ENCODE results near the gene MVK.

The MVK gene

DNA sequence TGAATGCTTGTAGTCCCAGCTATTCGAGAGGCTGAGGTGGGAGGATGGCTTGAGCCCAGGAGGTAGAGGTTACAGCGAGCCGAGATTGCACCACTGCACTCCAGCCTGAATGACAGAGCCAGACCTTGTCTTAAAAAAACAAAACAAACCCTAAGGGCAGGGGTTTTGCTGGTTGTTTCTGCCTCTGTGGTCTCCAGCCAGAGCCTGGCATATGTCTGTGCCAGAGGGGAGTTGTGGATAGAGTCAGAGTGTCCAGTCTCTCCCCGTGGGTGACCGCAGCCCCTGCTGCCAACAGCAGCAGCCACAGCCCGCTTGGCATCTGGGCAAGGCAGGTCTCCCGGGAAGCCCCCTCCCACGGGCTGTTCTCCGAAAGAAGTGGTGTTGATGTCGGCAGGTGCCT lies 37.6 kb downstream of the MVK start:
- no peak for FAIRE-seq

DNA sequence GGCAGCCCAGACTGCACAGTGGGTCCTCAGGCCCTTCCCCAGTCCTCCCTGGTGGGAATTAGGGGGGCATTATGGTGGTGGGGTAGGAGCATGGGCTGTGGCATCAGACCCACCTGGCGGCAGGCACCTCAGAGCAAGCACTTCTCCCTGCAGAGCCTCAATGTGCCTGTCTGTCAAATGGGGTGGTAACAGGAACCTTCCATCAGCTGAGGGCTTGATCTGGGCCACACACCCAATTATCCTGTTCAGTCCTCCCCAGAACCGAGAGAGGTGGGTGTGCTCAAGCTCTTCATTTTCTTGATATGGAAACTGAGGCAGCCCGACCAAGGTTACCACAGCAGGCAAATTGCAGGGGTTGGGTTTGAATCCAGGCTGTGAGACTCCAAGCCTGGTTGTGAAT lies 38.4 kb downstream of the MVK start:
- FAIRE-seq, result no peak

DNA sequence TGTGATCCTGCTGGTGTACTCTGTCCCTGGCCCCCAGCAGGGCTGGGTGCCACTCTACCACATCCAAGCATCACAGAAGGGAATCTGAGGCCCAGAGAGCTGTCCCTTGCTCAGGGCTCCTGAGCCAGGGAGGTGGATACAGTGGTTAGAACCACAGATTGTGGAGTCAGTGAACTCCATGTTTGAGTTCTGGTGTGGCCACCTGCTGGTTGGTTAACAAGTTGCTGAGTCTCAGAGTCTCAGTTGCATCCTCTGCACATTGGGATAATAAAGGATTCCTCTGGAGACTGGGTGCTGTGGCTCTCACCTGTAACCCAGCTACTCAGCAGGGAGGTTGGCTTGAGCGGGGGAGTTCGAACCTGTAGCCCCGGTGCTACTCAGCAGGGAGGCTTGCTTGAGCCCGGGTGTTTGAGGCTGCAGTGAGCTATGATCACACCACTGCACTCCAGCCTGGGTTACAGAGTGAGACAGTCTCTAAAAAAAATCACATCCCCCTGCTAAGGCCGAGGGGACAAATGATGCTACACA lies 39.4 kb downstream of the MVK start:
- FAIRE-seq, result no peak

DNA sequence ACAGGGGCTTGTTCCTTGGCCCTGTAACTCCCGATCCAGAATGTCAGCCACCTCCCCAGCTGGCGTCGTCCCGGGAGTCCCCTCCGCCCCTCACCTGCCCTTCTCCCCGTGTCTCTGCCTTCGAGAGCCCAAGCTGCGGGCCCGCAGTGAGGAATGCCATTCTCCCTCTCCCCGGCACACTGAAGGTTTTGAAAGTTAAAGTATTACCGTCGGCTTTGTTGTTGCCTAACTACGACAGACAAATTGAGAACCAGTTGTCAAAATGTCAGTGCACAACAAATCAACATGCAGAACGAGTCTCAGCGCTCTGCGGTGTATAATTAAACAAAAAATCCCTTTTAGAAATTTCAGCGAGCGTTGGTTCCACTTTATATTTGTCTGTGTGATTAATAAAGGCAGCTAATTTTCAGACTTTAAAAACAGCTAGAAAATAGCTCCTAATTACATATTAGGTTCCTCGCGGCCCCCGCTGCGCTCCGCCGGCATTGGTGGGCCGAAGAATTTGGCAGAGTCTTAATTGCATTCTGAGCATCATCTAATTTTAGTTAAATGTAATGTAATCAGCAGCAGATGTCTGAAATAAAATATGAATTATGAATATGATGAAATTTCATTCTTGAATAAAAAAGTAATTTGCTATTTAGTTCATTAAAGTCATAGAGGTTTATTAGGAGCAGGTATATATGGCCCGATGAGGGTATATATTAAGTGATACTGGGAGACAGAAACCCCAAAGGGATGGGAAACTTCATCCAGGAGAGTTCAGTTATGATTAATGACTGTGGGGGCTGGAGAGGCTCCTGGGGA lies 40.3 kb downstream of the MVK start:
- FAIRE-seq, result no peak

DNA sequence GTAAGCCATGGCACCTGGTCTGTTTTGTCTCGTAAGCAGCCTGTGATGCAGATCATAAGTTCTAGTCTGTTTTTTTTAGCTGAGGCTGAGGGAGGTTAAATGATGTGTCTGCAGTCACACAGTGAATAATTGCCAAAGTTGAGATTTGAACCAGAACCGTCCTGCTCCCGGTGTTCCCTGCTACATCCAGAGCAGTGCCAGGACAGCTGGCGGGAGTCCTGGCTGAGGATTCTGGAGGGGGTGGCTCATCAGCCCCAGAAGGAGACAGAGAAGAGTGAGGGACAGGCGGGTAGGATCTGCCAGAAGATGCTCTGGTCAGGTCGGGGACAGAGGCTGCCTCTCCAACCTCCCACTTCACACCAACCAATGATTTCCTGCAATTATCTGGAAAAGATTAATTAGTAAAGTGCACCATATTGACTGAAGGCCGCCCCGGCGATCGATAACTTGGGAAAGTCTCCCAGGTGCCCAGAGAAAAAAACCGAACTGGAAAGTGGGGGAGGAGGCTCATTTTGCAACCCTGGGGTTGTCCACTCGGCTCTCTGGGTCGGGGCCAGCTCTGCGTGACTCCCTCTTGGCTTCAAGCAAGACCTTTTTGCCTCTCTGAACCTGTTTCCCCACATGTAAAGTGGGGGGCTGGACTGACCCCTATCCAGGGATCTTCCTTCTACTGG lies 42.1 kb downstream of the MVK start:
- no peak for FAIRE-seq

DNA sequence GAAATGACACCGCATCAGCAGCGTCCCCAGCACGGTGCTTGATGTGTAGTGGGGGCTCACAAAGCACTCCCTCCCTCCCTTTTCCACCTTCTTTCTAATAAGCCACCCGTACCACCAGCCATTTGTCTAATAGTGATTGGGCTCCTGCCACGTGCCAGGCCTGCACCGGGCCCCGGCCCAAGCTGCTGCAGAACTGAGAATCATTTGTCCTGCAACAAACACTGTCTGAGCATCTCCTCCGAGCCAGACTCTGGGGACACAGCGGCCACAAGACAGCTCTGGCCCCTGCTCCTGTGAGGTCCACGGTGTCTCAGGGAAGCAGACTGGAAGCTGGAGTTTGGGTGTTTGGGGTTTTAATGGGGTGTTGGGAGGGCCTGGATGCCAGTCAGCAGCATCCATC lies 43.9 kb downstream of the MVK start:
- no peak for FAIRE-seq

DNA sequence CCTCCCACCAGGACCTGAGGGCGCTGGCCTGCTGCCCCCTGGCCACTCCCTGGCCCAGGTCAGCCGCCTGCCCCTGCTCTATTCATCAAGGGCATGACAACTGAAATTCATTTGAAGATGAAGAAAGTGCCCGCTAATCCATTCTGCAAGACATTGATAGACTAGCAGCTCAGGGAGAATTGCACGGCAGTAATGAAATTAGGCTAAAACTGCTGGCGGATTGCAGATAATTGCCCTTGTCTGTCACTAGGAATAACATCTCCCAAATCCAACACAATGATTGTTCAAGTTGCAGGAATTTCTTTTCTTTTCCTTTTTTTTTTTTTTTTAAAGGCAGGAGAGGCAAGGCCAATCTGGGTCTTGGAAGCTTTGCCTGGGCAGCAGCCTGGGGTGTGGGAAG lies 44.5 kb downstream of the MVK start:
- FAIRE-seq, result no peak

DNA sequence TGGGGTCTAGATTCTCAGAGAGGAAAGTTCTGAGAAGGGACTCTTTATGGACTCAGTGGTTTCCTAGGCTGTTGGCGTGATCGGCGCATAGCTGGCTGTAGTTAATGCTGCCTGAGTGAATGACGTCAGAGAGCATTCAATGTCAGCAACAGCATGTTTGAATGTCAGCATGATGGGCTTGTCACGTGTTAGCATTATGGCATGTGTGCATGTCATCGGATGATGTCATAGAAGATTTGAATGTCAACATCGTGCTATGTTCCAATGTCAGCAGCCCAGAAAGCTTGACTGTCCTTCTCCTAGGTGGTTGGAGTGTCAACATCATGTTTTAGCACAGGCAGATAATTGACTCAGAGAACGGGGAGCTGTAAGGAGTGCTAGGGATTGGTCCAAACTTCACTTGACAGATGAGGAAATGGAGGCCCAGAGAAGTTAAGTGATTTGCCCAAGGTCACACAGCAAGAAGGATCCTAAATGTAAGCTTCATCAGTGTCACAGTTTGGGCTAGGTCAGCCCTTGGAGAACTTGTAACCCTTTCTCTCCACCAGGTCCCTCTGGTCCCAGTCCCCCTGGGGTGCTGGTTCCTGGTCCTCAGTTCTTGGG lies 45.5 kb downstream of the MVK start:
- FAIRE-seq, result no peak

DNA sequence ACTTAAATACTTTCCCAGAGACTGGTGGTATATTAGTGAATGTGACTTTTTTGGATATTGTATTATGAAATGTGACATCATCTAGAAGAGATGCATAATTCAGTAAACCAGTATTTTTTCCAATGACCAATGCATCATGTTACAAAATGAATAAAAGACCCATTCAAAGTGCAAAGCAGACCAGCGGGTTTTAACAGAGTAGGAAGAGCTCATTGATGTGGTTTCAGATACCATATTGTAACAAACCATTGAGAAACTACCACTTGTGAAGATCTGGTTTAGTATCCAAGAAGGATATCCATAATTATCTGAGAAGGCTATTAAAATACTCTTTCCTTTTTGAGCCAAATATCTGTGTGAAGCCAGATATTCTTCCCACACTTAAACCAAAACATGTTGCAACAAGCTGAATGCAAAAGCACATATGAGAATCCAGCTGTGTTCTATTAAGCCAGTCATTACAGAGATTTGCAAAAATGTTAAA lies 47.7 kb downstream of the MVK start:
- no peak for FAIRE-seq

DNA sequence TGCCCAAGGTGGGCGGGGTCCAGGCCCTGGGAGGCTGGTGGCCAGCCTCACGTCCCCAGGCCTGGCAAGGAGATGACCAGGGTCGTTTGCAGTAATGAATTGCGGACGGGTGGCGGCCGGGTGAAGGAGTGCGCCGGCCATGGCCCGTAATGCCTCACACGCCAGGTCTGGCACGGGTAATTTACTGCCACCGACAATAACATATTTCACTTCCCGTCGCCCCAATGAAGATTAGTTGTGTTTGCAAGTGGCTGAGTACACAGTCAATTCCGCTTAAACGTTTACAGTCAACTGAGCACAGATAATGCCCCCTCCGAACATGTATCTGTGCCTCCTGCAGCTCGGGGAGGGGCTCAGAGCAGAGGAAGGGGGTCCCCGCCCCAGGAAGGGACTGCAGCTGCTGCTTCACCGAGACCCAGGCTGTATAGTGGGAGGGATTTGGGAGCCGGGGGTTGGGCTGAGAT lies 48.3 kb downstream of the MVK start:
- FAIRE-seq, result no peak

DNA sequence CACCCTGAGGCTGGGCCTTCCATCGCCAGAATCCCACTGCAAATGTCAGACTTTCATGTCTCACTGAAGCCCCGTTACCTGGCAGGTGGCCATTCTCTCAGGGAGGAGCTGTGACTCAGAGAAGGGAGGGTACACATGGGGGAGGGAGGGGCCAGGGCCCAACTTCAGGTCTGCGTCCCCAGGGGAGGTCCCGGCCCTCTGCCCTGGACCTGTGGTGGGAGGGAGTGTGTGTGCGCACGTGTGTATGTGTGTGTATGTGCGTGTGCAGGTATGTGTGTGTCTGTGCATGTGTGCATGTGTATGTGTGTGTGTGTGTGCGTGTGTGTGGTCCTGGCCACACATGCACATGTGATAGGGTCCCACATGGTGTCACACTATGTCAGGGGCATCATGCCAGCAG lies 50.9 kb downstream of the MVK start:
- FAIRE-seq, result no peak

DNA sequence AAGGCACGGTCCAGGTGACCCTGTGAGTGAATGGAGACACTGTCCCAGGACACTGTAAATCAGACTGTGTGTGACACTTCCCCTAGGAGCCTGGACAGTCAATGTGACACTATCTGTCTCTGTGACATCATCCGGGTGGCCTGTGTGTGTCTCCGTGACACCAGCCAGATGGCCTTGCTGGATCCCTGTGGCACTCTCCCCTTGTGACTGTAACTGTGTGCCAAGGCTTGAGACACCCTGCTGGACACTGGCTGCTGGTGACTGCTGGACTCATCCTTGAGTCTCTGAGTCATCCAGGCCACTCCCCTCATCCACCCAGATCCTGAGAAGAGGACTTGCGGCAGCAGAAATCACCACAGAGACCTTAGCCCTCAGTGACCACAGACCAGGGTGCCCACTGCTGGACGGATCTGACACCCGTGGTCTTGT lies 51.6 kb downstream of the MVK start:
- no peak for FAIRE-seq

DNA sequence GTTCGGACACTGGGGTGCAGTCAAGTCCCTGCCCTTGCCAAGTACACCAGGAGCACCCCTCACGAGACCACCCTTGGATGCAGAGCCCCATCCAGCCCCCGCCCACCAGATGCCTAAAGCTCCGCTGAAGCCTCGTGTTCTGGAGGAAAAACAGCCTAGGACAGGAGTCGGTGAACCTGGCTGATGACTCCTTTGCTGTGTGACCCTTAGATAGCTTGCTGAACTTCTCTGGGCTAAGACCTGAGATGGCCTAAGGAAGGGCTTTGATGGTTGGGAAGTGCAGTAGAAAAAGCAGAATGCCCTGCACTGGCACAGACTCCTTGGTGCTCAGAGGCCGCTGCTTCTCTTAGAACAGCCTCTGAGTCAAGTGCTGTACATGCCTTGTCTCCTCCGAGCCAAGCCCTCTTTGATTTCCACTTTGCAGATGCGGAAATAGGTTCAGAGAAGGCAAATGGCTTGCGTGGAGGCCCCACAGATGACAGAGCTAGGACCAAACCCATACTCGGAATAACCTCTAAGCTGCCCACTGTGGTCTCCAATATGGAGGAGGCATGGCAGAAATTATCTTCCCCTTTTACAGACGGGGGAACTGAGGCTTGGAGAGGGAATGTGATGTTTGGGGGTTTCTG lies 52.3 kb downstream of the MVK start:
- FAIRE-seq, result no peak

DNA sequence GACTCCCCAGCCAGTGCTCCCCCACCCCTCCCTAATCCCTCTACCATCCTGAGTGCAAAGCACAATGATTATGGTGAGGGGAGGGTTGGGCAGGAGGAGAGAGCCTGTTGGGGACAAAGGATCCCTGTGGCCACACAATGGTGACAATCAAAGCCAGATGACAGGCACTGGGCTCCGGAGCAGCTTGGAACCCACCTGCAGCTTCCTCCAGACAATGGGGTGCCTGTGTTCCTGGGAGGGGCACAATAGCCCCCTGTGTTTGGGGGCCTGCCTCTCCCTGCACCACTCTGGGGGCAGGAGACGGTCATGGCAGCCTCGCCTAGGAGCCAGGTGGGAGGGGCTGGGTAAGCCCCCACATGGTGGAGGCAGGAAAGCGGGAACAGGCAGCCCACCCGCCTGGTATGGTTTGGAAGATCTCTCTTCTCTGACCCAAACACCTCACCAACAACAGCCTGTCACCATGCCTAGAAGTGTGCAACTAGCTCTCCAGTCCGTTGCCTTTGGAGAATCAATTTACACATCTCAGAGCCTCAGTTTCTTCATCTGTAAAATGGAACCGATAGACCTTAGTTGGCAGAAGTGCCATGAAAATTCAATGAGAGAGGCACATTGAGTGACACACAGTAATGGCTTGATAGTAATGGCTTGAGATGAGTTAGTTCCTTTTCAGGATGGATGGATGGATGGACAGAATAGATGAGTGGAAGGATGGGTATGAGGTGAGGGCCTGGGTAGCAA lies 53.0 kb downstream of the MVK start:
- no peak for FAIRE-seq

DNA sequence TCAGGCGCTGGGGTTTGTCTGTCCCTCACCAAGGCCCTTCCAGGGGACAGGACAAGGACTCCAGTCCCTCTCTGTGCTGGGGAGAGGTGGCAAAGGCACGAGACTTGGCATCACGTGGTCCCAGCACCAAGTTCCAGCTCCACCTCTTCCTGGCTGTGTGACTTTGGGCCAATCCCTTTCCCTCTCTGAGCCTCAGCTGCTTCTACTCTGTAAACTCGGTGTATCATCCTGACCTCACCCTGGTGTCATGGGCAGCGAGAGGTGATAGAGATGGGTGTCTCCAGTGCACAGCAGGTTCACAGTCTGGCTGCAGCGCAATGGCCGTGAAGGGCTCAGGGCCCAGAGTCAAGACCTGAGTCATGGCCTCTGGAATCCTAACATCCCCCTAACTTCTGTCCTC lies 54.0 kb downstream of the MVK start:
- FAIRE-seq, result no peak

DNA sequence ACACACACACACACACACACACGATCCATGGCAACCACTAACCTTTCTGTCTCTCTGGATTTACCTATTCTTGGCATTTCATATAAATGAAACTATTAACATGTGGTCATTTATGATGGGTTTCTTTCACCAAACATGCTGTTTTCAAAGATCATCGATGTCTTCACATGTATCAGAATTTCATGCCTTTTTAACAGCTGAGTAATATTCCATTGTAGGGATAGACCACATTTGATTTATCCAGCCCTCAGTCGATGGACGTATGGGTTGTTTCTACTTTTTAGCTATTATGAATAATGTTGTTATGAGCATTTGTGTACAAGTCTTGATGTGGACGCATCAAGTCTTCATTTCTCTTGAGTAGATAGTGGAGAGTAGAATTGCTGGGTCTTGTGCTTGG lies 56.5 kb downstream of the MVK start:
- FAIRE-seq, result no peak

DNA sequence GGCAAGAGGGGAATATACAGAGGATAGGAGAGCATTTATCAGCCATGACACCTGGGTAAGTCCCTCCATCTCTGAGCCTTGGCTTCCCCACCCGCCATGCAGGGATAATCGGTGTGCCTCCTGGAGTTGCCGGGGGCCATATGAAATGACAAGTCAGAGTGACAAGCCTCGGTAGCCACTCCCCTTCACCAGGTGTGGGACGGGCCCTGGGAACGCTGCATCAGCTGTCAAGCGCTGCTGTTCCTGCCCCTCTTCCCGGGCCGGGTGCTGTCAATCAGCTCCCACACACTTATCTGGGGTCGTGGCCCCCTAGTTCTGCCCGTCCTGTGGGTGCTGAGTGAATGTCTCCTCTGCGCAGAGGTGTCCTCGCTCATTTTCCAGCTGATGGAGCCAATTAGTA lies 57.2 kb downstream of the MVK start:
- no peak for FAIRE-seq

DNA sequence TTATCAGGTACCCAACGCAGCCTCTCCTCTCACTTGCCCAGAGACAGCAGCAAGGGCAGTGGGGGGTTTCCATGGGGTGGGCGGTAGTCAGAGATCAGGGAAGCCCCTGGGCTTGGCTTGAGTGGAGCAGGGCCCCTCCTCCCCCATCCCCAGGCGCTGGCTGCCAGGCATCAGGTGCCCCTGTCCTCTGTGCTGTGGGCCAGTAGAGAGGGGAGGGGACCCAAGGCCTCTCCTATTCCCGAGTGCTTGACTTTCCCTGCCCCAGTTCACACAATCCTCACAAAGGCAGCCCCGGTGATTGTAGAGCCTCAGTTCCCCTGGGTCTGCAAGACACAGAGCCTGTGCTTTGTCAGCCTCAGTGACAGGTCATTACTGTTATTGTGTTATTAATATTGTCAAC lies 57.7 kb downstream of the MVK start:
- no peak for FAIRE-seq

DNA sequence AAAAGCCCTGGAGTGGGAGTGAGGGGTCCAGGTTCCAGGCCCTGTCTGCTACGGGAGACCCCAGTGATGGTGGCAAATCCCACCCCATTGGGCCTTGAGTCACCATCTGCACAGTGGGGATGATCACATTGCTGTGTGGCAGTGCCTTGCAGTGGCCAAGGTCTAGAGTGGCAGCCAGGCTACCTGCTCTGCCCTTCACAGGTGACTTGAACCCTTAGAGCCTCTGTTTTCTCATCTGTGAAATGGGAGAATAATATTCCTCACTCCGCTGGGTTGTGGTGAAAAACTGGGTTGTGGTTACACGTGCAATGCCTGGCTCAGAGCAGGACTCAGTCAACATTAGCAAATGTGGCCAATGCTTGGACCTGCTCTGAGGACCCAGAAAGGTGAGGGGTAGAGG lies 58.2 kb downstream of the MVK start:
- no peak for FAIRE-seq

DNA sequence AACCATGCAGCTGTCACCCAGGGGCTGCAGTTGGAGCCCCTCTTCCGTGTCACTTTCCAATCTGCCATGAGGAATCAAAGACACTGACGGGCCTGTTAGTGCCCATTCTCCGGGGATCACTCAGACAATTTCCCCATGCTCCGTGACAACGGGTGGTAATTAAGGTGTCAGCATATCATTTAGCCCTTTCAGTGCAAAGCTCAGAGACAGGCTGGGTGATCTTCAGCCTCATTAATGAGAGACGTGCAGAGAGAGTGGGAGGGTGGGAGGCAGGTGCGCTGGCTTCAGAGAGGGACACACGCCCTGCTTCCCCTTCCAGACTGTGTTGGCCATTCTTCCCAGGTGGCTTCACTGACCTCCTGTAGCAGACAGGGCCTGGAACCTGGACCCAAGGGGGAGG lies 58.7 kb downstream of the MVK start:
- FAIRE-seq, result no peak

DNA sequence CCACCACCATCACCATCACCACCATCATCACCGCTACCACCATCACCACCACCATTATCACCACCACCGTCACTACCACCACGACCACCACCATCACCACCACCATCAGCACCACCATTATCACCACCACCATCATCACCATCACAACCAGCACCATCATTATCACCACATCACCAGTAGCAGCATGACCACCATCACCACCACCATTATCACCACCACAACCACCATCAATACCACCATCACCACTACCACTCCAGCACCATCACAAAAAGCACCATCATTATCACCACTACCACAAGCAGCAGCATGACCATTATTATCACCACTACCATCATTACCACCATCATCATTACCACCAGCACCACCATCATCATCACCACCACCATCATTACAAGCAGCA lies 62.1 kb downstream of the MVK start:
- no peak for FAIRE-seq

DNA sequence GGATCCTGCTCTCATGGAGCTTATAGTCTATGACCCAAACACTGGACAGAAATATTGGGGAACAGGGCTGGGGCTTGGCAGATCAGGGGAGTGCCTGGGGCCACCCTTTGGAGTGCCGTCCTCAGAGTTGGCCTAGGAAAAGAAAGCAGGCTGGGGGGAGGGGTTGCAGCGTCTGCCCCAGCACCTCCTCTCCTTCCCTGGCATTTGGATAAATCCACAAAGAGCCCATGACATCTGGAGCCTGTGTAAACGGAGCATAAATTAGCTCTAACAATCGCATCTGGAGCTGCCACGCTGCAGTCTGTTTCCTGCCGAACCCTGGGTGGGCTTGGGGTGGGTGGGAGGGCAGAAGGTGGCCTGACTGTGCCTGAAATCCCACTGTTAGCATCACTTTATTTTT lies 63.8 kb downstream of the MVK start:
- no peak for FAIRE-seq

DNA sequence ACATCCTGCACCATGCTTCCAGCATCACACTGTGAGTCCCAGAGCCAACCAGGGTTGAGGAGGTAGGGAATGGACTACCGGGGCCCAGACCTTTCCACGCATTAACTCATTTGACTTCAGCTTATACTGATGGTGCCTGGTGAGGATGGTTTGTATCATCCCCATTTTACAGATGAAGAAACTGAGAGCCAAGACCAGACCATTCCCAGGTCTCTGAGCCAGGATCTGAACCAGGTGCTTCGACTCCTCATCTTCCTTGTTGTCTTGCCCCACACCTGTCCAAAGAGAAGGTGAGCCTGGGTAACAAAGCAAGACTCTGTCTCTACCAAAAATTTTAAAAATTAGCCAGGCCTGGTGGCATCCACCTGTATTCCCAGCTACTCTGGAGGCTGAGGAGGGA lies 64.4 kb downstream of the MVK start:
- FAIRE-seq, result no peak

Data from A204.1 (cell line).